ENCODE results near the gene COL6A1. TPM values are rescaled to one million over a fixed set of nuclear protein-coding genes. Genes with fewer than 3 reads are reported as not detected.

Gene COL6A1
- polyA plus RNA-seq, 2 of the 4 experiments (the other 2 are of a cell fraction) = 3.9 to 18.3 TPM

DNA sequence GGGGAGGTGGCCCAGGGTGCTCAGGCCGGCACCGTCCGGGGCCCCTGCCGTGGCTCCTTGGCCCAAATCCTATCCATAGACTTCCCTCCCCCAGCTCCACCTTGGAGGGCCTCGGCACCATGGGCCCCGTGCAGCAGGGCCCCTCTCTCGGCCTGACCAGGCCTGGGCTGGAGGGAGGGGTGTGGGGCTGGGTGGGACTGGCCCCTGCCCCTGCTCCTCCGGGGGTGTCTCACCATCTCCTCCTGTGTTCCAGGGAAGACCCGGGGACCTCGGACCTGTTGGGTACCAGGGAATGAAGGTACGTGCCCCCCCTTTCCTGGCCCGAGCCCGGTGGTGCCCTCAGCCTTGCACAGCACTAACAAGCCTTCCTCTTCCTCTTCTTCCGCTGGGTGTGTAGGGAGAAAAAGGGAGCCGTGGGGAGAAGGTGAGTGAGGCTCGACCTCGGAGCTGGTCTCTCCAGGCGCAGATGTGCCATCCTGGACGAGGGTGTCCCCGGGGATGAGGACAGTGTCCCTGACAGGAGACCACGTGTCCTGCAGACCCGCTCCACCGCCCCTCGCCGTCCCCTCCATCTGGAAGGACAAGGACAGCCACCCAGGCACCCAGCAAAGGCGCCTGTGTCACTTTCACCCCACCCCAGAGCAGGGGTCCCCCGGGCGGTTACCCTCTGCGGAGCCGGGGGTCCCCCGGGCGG is 7.9 kb downstream of the COL6A1 start:
- DNase-seq (ENCODE audit: low read depth in 1 of 2, low spot score in 1 of 2) (no peak), FAIRE-seq (no peak), ATAC-seq (no peak)
- CTCF ChIA-PET = no interaction called here
- Histone ChIP-seq H3K4me3 (no peak overlapping the region), H3K27ac (no peak overlapping the region), H3K9me3 (no peaks in the 10 kb centered on the region), H3K4me2 (no peak overlapping the region), H3K4me1 (no peaks in the 10 kb centered on the region)
- POLR2A ChIA-PET = no interaction called here
- WGBS (ENCODE audit: missing lambda C conversion rate) = 86% methylated on average over 11 of the region's 32 CpGs
- TF ChIP-seq RARB (CRISPR knock-in tag; IDR thresholded peaks at IDR 0.05) (no peak), ZC3H11A (IDR thresholded peaks at IDR 0.05) (no peak), EP300 (IDR thresholded peaks at IDR 0.05) (no peak), GATA3 (IDR thresholded peaks at IDR 0.05; ENCODE audit: borderline replicate concordance) (no peak), HOXA7 (CRISPR knock-in tag; IDR thresholded peaks at IDR 0.05) (no peak), ESRRA (IDR thresholded peaks at IDR 0.05; ENCODE audit: borderline replicate concordance, low read length) (no peak), RCOR1 (IDR thresholded peaks at IDR 0.05; ENCODE audit: low read depth, low read length) (no peak), ZSCAN20 (CRISPR knock-in tag; IDR thresholded peaks at IDR 0.05) (no peak), JUNB (IDR thresholded peaks at IDR 0.05) (no peak), SREBF2 (IDR thresholded peaks at IDR 0.05) (no peak), TFCP2L1 (CRISPR knock-in tag; IDR thresholded peaks at IDR 0.05) (no peak), TP53 (CRISPR knock-in tag; IDR thresholded peaks at IDR 0.05) (no peak), PHF8 (IDR thresholded peaks at IDR 0.05; ENCODE audit: borderline replicate concordance, low read depth) (no peak), FOSL2 (IDR thresholded peaks at IDR 0.05) (no peak), FOSL2 (CRISPR knock-in tag; IDR thresholded peaks at IDR 0.05) (no peak), NR3C1 (IDR thresholded peaks at IDR 0.05) (no peak), POLR2AphosphoS2 (conservative IDR thresholded peaks at IDR 0.05; ENCODE audit: low read length) (no peak)
- TF ChIP-seq, protein P1, sequence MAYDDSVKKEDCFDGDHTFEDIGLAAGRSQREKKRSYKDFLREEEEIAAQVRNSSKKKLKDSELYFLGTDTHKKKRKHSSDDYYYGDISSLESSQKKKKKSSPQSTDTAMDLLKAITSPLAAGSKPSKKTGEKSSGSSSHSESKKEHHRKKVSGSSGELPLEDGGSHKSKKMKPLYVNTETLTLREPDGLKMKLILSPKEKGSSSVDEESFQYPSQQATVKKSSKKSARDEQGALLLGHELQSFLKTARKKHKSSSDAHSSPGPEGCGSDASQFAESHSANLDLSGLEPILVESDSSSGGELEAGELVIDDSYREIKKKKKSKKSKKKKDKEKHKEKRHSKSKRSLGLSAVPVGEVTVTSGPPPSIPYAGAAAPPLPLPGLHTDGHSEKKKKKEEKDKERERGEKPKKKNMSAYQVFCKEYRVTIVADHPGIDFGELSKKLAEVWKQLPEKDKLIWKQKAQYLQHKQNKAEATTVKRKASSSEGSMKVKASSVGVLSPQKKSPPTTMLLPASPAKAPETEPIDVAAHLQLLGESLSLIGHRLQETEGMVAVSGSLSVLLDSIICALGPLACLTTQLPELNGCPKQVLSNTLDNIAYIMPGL (CRISPR knock-in tag; IDR thresholded peaks at IDR 0.05; ENCODE audit: borderline replicate concordance) = no peak
- TF ChIP-seq, protein P2, sequence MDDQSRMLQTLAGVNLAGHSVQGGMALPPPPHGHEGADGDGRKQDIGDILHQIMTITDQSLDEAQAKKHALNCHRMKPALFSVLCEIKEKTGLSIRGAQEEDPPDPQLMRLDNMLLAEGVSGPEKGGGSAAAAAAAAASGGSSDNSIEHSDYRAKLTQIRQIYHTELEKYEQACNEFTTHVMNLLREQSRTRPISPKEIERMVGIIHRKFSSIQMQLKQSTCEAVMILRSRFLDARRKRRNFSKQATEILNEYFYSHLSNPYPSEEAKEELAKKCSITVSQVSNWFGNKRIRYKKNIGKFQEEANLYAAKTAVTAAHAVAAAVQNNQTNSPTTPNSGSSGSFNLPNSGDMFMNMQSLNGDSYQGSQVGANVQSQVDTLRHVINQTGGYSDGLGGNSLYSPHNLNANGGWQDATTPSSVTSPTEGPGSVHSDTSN (IDR thresholded peaks at IDR 0.05) = no peak
- TF ChIP-seq, protein P3, sequence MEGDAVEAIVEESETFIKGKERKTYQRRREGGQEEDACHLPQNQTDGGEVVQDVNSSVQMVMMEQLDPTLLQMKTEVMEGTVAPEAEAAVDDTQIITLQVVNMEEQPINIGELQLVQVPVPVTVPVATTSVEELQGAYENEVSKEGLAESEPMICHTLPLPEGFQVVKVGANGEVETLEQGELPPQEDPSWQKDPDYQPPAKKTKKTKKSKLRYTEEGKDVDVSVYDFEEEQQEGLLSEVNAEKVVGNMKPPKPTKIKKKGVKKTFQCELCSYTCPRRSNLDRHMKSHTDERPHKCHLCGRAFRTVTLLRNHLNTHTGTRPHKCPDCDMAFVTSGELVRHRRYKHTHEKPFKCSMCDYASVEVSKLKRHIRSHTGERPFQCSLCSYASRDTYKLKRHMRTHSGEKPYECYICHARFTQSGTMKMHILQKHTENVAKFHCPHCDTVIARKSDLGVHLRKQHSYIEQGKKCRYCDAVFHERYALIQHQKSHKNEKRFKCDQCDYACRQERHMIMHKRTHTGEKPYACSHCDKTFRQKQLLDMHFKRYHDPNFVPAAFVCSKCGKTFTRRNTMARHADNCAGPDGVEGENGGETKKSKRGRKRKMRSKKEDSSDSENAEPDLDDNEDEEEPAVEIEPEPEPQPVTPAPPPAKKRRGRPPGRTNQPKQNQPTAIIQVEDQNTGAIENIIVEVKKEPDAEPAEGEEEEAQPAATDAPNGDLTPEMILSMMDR (IDR thresholded peaks at IDR 0.05) = no peak
- TF ChIP-seq, protein P4, sequence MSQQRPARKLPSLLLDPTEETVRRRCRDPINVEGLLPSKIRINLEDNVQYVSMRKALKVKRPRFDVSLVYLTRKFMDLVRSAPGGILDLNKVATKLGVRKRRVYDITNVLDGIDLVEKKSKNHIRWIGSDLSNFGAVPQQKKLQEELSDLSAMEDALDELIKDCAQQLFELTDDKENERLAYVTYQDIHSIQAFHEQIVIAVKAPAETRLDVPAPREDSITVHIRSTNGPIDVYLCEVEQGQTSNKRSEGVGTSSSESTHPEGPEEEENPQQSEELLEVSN (IDR thresholded peaks at IDR 0.05; ENCODE audit: borderline replicate concordance, low read depth) = no peak

DNA sequence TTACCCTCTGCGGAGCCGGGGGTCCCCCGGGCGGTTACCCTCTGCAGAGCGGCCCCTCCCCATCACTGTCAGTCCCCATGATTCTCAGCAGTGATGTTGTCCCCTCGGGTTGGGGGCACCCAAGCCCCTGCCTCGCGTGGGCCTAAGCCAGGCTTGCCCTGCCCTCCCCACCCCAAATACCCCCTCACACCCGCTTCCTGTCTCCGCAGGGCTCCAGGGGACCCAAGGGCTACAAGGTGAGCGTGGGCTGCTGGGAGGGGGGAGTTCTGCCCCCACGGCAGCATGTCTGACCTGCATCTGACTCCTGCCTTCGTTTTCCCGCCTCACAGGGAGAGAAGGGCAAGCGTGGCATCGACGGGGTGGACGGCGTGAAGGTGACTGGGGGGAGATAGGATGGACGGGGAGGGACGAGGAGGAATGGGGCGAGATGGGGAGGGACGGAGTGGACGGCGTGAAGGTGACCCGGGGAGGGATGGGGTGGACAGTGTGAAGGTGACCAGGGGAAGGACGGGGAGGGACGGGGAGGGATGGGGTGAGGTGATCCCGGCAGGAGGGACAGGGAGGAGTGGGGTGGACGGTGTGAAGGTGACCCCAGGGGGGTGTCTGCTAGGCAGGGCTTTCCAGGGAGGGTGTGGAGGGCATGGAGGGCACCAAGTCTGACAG is 8.6 kb downstream of the COL6A1 start:
- FAIRE-seq (no peak), DNase-seq (ENCODE audit: low read depth in 1 of 2, low spot score in 1 of 2) (no peak), ATAC-seq (no peak)
- Histone ChIP-seq H3K27ac (no peak overlapping the region), H3K4me2 (no peak overlapping the region), H3K9me3 (no peaks in the 10 kb centered on the region), H3K4me3 (no peak overlapping the region), H3K4me1 (no peaks in the 10 kb centered on the region)
- ChIA-PET POLR2A (no interaction called here), CTCF (no interaction called here)
- 94% methylated on average over 8 of the region's 30 CpGs for WGBS (ENCODE audit: missing lambda C conversion rate)
- TF ChIP-seq NPAS2 (CRISPR knock-in tag; IDR thresholded peaks at IDR 0.05; ENCODE audit: borderline replicate concordance) (no peak), PHF8 (IDR thresholded peaks at IDR 0.05; ENCODE audit: borderline replicate concordance, low read depth) (no peak), SMC3 (IDR thresholded peaks at IDR 0.05) (no peak), EP300 (IDR thresholded peaks at IDR 0.05) (no peak)
- TF ChIP-seq, protein P5, sequence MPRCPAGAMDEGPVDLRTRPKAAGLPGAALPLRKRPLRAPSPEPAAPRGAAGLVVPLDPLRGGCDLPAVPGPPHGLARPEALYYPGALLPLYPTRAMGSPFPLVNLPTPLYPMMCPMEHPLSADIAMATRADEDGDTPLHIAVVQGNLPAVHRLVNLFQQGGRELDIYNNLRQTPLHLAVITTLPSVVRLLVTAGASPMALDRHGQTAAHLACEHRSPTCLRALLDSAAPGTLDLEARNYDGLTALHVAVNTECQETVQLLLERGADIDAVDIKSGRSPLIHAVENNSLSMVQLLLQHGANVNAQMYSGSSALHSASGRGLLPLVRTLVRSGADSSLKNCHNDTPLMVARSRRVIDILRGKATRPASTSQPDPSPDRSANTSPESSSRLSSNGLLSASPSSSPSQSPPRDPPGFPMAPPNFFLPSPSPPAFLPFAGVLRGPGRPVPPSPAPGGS (IDR thresholded peaks at IDR 0.05) = no peak
- TF ChIP-seq, protein P6, sequence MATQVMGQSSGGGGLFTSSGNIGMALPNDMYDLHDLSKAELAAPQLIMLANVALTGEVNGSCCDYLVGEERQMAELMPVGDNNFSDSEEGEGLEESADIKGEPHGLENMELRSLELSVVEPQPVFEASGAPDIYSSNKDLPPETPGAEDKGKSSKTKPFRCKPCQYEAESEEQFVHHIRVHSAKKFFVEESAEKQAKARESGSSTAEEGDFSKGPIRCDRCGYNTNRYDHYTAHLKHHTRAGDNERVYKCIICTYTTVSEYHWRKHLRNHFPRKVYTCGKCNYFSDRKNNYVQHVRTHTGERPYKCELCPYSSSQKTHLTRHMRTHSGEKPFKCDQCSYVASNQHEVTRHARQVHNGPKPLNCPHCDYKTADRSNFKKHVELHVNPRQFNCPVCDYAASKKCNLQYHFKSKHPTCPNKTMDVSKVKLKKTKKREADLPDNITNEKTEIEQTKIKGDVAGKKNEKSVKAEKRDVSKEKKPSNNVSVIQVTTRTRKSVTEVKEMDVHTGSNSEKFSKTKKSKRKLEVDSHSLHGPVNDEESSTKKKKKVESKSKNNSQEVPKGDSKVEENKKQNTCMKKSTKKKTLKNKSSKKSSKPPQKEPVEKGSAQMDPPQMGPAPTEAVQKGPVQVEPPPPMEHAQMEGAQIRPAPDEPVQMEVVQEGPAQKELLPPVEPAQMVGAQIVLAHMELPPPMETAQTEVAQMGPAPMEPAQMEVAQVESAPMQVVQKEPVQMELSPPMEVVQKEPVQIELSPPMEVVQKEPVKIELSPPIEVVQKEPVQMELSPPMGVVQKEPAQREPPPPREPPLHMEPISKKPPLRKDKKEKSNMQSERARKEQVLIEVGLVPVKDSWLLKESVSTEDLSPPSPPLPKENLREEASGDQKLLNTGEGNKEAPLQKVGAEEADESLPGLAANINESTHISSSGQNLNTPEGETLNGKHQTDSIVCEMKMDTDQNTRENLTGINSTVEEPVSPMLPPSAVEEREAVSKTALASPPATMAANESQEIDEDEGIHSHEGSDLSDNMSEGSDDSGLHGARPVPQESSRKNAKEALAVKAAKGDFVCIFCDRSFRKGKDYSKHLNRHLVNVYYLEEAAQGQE (IDR thresholded peaks at IDR 0.05) = no peak
- TF ChIP-seq, protein P7, sequence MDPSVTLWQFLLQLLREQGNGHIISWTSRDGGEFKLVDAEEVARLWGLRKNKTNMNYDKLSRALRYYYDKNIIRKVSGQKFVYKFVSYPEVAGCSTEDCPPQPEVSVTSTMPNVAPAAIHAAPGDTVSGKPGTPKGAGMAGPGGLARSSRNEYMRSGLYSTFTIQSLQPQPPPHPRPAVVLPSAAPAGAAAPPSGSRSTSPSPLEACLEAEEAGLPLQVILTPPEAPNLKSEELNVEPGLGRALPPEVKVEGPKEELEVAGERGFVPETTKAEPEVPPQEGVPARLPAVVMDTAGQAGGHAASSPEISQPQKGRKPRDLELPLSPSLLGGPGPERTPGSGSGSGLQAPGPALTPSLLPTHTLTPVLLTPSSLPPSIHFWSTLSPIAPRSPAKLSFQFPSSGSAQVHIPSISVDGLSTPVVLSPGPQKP (IDR thresholded peaks at IDR 0.05; ENCODE audit: low read depth, low read length) = no peak

Measured in A549 (cell line).